ENCODE measurements around the gene GNAQ.
"Not testable (repeated sequence)": the region's sequence is repeated elsewhere in the genome, so short reads cannot be mapped to it uniquely, and the experiment has no call there.

Gene GNAQ

GRCh38 chr9:77872863-77873262, 158.7 kb downstream of the GNAQ start:
- no peak for DNase-seq (ENCODE audit: low read depth)

DNA sequence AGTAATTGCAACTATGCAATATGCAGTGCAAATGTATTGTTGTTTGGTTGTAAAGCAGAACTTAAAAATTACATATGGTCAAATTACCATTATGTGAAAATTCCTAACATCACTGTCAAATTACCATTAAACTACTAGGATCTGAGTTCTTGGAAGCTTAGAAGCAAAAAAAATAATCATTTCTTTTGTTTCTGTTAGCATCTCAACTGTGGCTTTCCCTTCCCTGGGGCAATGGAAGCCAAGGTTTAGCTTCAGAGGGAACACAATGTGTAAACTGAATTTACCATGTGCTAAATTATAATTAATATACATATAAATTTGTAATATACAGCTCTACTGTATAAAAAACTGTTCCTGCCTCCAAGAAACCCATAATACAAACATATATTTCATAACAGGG, 159.4 kb downstream of the GNAQ start:
- no peak for DNase-seq (ENCODE audit: low read depth)

- no peak for DNase-seq (ENCODE audit: low read depth)
Measured at GRCh38 chr9:77871483-77871882, 160.1 kb downstream of the GNAQ start.

GRCh38 chr9:77866878-77867277, 164.7 kb downstream of the GNAQ start:
- DNase-seq (ENCODE audit: low read depth): no peak

- DNase-seq (ENCODE audit: low read depth): no peak
Measured at GRCh38 chr9:77865385-77866047, 166.1 kb downstream of the GNAQ start.

DNA sequence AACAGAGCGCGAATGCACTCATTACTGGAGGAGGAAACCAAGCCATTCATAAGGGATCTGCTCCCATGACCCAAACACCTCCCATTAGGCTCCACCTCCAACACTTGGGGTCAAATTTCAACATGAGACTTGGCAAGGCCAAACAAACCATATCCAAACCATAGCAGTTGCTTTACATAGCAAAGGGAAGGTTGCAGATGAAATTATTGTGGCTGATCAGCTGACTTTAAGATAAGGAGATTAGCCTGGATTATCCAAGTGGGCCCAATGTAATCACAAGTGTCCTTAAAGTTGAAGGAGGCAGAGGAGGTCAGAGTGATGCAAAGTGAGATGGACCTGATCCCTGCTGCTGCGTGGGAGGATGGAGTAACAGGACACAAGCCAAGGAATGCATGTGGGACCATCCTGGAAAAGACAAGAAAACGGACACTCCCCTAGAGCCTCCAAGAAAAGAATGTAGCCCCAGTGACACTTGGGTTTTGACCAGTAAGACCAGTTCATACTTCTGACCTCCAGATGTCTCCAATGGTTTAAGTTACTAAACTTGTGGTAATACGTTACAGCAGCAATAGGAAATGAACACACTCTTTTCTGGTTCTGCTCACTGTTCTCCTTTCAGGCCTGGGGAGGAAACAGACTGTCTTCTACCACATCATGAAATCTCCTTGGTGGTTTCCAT, 167.3 kb downstream of the GNAQ start:
- no peak for DNase-seq (ENCODE audit: low read depth)

DNA sequence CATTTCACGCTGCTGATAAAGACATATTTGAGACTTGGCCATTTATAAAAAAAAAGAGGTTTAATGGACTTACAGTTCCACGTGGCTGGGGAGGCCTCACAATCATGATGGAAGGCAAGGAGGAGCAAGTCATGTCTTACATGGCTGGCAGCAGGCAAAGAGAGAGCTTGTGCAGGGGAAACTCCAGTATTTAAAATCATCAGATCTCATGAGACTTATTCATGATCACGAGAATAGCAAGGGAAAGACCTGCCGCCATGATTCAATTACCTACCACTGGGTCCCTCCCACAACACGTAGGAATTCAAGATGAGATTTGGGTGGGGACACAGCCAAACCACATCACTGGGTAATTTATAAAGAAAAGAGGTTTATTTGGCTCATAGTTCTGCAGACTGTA, 168.0 kb downstream of the GNAQ start:
- not testable (repeated sequence) for DNase-seq (ENCODE audit: low read depth)

DNA sequence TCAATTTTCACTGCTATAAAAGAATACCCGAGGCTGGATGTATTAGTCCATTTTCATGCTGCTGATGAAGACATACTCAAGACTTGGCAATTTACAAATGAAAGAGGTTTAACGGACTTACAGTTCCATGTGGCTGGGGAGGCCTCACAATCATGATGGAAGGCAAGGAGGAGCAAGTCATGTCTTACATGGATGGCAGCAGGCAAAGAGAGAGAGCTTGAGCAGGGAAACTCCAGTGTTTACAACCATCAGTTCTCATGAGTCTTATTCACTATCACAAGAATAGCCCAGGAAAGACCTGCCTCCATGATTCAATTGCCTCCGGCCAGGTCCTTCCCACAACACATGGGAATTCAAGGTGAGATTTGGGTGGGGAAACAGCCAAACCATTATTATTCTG, 170.7 kb downstream of the GNAQ start:
- not testable (repeated sequence) for DNase-seq (ENCODE audit: low read depth)

- no peak for DNase-seq (ENCODE audit: low read depth)
Measured at GRCh38 chr9:77857513-77858259, 173.9 kb downstream of the GNAQ start.

DNA sequence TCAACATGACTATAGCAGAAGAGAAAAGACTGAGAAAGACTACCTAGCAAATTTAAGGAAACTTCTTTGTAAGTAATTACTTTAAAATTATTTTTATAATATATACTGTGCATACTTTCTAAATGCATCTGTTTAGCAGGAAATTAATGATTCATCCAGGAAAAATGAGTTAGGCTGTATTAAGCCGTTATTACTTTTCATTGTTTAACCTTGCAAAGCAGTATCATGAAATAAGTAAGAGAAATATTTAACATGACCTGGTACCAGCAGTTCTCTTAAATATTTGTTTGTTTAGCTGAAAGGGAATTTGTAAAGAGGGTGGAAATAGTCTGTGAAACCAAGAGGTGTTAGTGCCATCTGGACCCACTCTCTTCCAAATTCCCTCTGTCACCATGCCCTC, 175.0 kb downstream of the GNAQ start:
- no peak for DNase-seq (ENCODE audit: low read depth)

DNA sequence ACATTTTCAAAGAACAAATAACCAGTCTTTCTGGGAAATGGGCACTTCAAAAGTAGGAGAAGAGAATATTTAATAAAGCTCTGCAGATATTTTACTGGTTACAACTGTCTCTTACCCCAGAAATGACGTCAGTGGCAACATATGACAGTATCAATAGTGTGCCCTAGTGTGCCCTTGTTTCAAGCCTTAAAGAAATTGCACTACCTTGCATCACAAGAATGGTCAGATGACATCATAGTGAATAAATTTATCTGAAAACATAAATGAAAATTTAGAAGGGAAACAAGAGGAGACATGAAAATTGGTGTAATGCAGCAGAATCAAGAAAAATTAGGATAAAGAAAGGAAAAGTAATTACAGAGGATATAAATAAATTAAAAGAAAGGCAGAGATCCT, 176.7 kb downstream of the GNAQ start:
- no peak for DNase-seq (ENCODE audit: low read depth)

GRCh38 chr9:77854258-77854915, 177.2 kb downstream of the GNAQ start:
- DNase-seq (ENCODE audit: low read depth): no peak

GRCh38 chr9:77853716-77854115, 177.9 kb downstream of the GNAQ start:
- no peak for DNase-seq (ENCODE audit: low read depth)

GRCh38 chr9:77851882-77852595, 179.6 kb downstream of the GNAQ start:
- DNase-seq (ENCODE audit: low read depth): no peak

- no peak for DNase-seq (ENCODE audit: low read depth)
Measured at GRCh38 chr9:77848897-77849296, 182.7 kb downstream of the GNAQ start.

- DNase-seq (ENCODE audit: low read depth): no peak
Measured at GRCh38 chr9:77848404-77848803, 183.2 kb downstream of the GNAQ start.

- DNase-seq (ENCODE audit: low read depth): no peak
Measured at GRCh38 chr9:77847626-77848025, 184.0 kb downstream of the GNAQ start.

GRCh38 chr9:77847059-77847499, 184.5 kb downstream of the GNAQ start:
- no peak for DNase-seq (ENCODE audit: low read depth)

DNA sequence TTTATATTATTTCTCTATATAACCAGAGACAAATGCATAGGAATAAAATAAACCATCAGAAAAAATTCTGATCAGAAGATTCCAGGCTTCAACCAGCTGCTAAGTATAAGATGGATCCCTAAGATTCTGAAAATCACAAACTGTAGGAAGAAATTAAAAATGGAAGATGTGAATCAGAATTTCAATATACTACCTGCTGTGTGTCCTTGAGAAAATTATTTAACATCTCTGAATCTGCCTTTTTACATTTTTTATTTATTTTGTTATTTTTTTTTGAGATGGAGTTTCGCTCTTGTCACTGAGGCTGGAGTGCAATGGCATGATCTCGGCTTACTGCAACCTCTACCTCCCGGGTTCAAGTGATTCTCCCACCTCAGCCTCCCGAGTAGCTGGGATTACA, 187.2 kb downstream of the GNAQ start:
- DNase-seq (ENCODE audit: low read depth): no peak

- DNase-seq (ENCODE audit: low read depth): no peak
Measured at GRCh38 chr9:77843871-77844155, 187.8 kb downstream of the GNAQ start.

GRCh38 chr9:77843076-77843870, 188.3 kb downstream of the GNAQ start:
- no peak for DNase-seq (ENCODE audit: low read depth)
